HG03175 (cell line): Measurements from ENCODE around the gene ETV6.

Source experiments
- ATAC-seq: cut with Tn5 transposase; IDR thresholded peaks from one replicate; pipeline ENCODE4 v1.9.1; 2021; ENCODE audit warnings: mild to moderate bottlenecking, moderate library complexity; ENCODE audit not compliant: unreplicated experiment

Gene ETV6

GRCh38 chr12:11769723-11770514 is 120.4 kb downstream of the ETV6 start:
- no peak for ATAC-seq

GRCh38 chr12:11771356-11771755 is 121.9 kb downstream of the ETV6 start:
- ATAC-seq = no peak

- ATAC-seq = peak; percentile 37
Measured at GRCh38 chr12:11771895-11772502, 122.5 kb downstream of the ETV6 start.

- ATAC-seq = no peak
Measured at GRCh38 chr12:11773889-11774677, 124.6 kb downstream of the ETV6 start.

GRCh38 chr12:11774821-11775220 is 125.3 kb downstream of the ETV6 start:
- no peak for ATAC-seq

- no peak for ATAC-seq
Measured at GRCh38 chr12:11776316-11776715, 126.8 kb downstream of the ETV6 start.

GRCh38 chr12:11777451-11777850 is 128.0 kb downstream of the ETV6 start:
- no peak for ATAC-seq

GRCh38 chr12:11777962-11778361 is 128.5 kb downstream of the ETV6 start:
- no peak for ATAC-seq

GRCh38 chr12:11778713-11779685 is 129.5 kb downstream of the ETV6 start:
- no peak for ATAC-seq

GRCh38 chr12:11780521-11781101 is 131.1 kb downstream of the ETV6 start:
- ATAC-seq = peak; percentile 80

- ATAC-seq = no peak
Measured at GRCh38 chr12:11782914-11783420, 133.5 kb downstream of the ETV6 start.

GRCh38 chr12:11785712-11786111 is 136.2 kb downstream of the ETV6 start:
- ATAC-seq = no peak

GRCh38 chr12:11786638-11787365 is 137.3 kb downstream of the ETV6 start:
- no peak for ATAC-seq

GRCh38 chr12:11787437-11787836 is 138.0 kb downstream of the ETV6 start:
- ATAC-seq = no peak

GRCh38 chr12:11787933-11788849 is 138.7 kb downstream of the ETV6 start:
- ATAC-seq = no peak

- ATAC-seq = no peak
Measured at GRCh38 chr12:11793921-11794710, 144.6 kb downstream of the ETV6 start.

- no peak for ATAC-seq
Measured at GRCh38 chr12:11794751-11795150, 145.3 kb downstream of the ETV6 start.
